CD14-positive monocyte (primary cell): ENCODE data around the gene SIAH1. TPM values are rescaled to one million over a fixed set of nuclear protein-coding genes. Genes with fewer than 3 reads are reported as not detected.

Source experiments
- DNase-seq, 3 donors: peaks; one replicate each; pipeline ENCODE4 v3.0.0-alpha.2; 2011 to 2022
- H2AFZ ChIP-seq: 2 replicates; pipeline ENCODE4 v1.6.0; 2012; ENCODE audit warnings: mild to moderate bottlenecking, low read depth, low read length, inconsistent platforms; ENCODE audit not compliant: insufficient read depth, poor library complexity, severe bottlenecking
- H3K27ac ChIP-seq, 2 donors: 1 replicate in 1 of 2; 2 replicates in 1 of 2; pipeline ENCODE4 v1.5.1; 2012 to 2013; ENCODE audit warnings: low read length in 2 of 2, control low read depth in 1 of 2, inconsistent platforms in 1 of 2, low read depth in 1 of 2, mild to moderate bottlenecking in 1 of 2
- H3K27me3 ChIP-seq, 2 donors: one replicate each; pipeline versions ENCODE4 v1.6.0 to v1.6.1; 2011 to 2013; ENCODE audit warnings: low read length in 2 of 2; ENCODE audit not compliant: control insufficient read depth in 2 of 2, insufficient read depth in 2 of 2
- H3K36me3 ChIP-seq, 2 donors: replicated peaks in 1 of 2; 1 replicate in 1 of 2; 2 replicates in 1 of 2; pipeline versions ENCODE4 v1.5.1 to v1.6.1; 2012 to 2013; ENCODE audit warnings: low read length in 2 of 2, control low read depth in 1 of 2, inconsistent platforms in 1 of 2, mild to moderate bottlenecking in 1 of 2; ENCODE audit not compliant: insufficient read depth in 2 of 2, control insufficient read depth in 1 of 2
- H3K4me1 ChIP-seq, 2 donors: 1 replicate in 1 of 2; 2 replicates in 1 of 2; pipeline versions ENCODE4 v1.5.1 to v1.6.1; 2012 to 2013; ENCODE audit warnings: low read length in 2 of 2, control low read depth in 1 of 2, inconsistent platforms in 1 of 2, mild to moderate bottlenecking in 1 of 2, moderate library complexity in 1 of 2; ENCODE audit not compliant: insufficient read depth in 2 of 2, control insufficient read depth in 1 of 2
- H3K4me2 ChIP-seq: replicated peaks from 2 replicates; pipeline ENCODE3; 2012; ENCODE audit warnings: low read length, moderate library complexity, mild to moderate bottlenecking; ENCODE audit not compliant: poor library complexity, severe bottlenecking; ENCODE audit errors: extremely low read depth
- H3K4me3 ChIP-seq, 3 experiments: fragments of 200-600 bp in 1 of 3; sonication (generic) in 1 of 3; replicated peaks in 1 of 3; 1 replicate in 2 of 3; 2 replicates in 1 of 3; pipeline ENCODE4 v1.5.1; 2011 to 2013; ENCODE audit warnings: low read length in 3 of 3, mild to moderate bottlenecking in 3 of 3, control low read depth in 2 of 3, low read depth in 2 of 3, inconsistent platforms in 1 of 3, moderate library complexity in 1 of 3
- H3K79me2 ChIP-seq: 2 replicates; pipeline ENCODE4 v1.6.0; 2012; ENCODE audit warnings: mild to moderate bottlenecking, control low read depth, inconsistent platforms, low read length, moderate library complexity; ENCODE audit not compliant: insufficient read depth
- H3K9ac ChIP-seq: 2 replicates; pipeline ENCODE4 v1.6.0; 2017; ENCODE audit warnings: low read length, mild to moderate bottlenecking; ENCODE audit not compliant: insufficient read depth, poor library complexity, severe bottlenecking
- H3K9me3 ChIP-seq, 2 donors: replicated peaks in 1 of 2; 1 replicate in 1 of 2; 2 replicates in 1 of 2; pipeline versions ENCODE4 v1.5.1 to v1.6.1; 2012 to 2013; ENCODE audit warnings: low read length in 2 of 2, control low read depth in 1 of 2; ENCODE audit not compliant: control insufficient read depth in 1 of 2, insufficient read depth in 1 of 2
- H4K20me1 ChIP-seq: 2 replicates; pipeline ENCODE4 v1.6.0; 2012; ENCODE audit warnings: mild to moderate bottlenecking, low read length, control low read depth, moderate library complexity; ENCODE audit not compliant: insufficient read depth
- H3K27ac Mint-ChIP-seq, 7 donors: one replicate each; pipeline ENCODE4 v1.8.0; 2020; ENCODE audit warnings: mild to moderate bottlenecking in 7 of 7, mixed read lengths in 7 of 7, moderate library complexity in 6 of 7, inconsistent platforms in 2 of 7
- H3K27me3 Mint-ChIP-seq, 3 donors: one replicate each; pipeline ENCODE4 v1.8.0; 2021 to 2022; ENCODE audit warnings: low read depth in 3 of 3, mild to moderate bottlenecking in 3 of 3, mixed read lengths in 3 of 3, moderate library complexity in 3 of 3, inconsistent platforms in 1 of 3
- H3K36me3 Mint-ChIP-seq, 2 donors: one replicate each; pipeline ENCODE4 v1.8.0; 2020; ENCODE audit warnings: mixed read lengths in 2 of 2, inconsistent platforms in 1 of 2, mild to moderate bottlenecking in 1 of 2
- H3K4me1 Mint-ChIP-seq: one replicate; pipeline ENCODE4 v1.8.0; 2020; ENCODE audit warnings: mild to moderate bottlenecking, mixed read lengths
- H3K4me3 Mint-ChIP-seq, 2 donors: one replicate each; pipeline ENCODE4 v1.8.0; 2020; ENCODE audit warnings: mild to moderate bottlenecking in 2 of 2, mixed read lengths in 2 of 2, moderate library complexity in 1 of 2
- H3K9me3 Mint-ChIP-seq, 7 donors: one replicate each; pipeline ENCODE4 v1.8.0; 2020 to 2022; ENCODE audit warnings: mixed read lengths in 7 of 7, mild to moderate bottlenecking in 6 of 7, moderate library complexity in 6 of 7, inconsistent platforms in 2 of 7
- CTCF ChIP-seq: fragments of 200-600 bp; IDR thresholded peaks from one replicate; pipeline ENCODE4 v1.8.0; 2022; ENCODE audit warnings: antibody characterized with exemption, mild to moderate bottlenecking
- WGBS: methylation state at CpG from one replicate; pipeline ENCODE4 v1.1.5; 2013; ENCODE audit warnings: missing lambda C conversion rate; ENCODE audit not compliant: insufficient coverage; 5-methylcytosine and 5-hydroxymethylcytosine counted together
- intact Hi-C, 2 donors: fragments of 100-400 bp; cut with micrococcal nuclease; formaldehyde crosslinking; loops; one replicate each; pipeline versions ENCODE4 v1.15.0 to v1.15.1; 2023
- polyA plus RNA-seq, 3 donors: library from polyadenylated mRNA; depleted of rRNA in 1 of 3; unstranded in 2 of 3; stranded (reverse) in 1 of 3; fragments of 300-500 nt in 2 of 3; fragments of >200 nt in 1 of 3; fragmentation: Illumina TruSeq in 2 of 3; gene quantifications; 1 replicate in 2 of 3; 2 replicates in 1 of 3; pipeline ENCODE4 v1.2.3, GENCODE V29; 2012 to 2021

The SIAH1 gene
- polyA plus RNA-seq, 3 donors: 4.9 to 11.8 (median 5.6) TPM

- TF ChIP-seq CTCF: no peak
- peak overlapping the region in 2 of 7 donors; percentile 14 to 25 for H3K27ac Mint-ChIP-seq
- 67% methylated on average over 2 of the region's 3 CpGs for WGBS
- peaks cover 9% of the 10 kb centered on the region for H3K4me1 Mint-ChIP-seq
- H3K4me3 Mint-ChIP-seq: no peak overlapping the region
- peaks cover 0 to 5% (median 0%) of the 10 kb centered on the region in 7 donors for H3K9me3 Mint-ChIP-seq
- DNase-seq: no peak
- Histone ChIP-seq H3K36me3 (no peaks in the 10 kb centered on the region), H3K4me3 (no peak overlapping the region), H3K4me1 (peaks cover 9 to 11% of the 10 kb centered on the region in 2 donors), H3K4me2 (no peak overlapping the region), H3K9me3 (no peaks in the 10 kb centered on the region), H3K79me2 (no peaks in the 10 kb centered on the region), H4K20me1 (no peaks in the 10 kb centered on the region), H3K9ac (no peak overlapping the region), H2AFZ (no peak overlapping the region), H3K27ac (no peak overlapping the region), H3K27me3 (no peaks in the 10 kb centered on the region)
- peaks cover 0 to 2% (median 0%) of the 10 kb centered on the region in 3 donors for H3K27me3 Mint-ChIP-seq
- H3K36me3 Mint-ChIP-seq: no peaks in the 10 kb centered on the region
- intact Hi-C loops: no loop called here
Measured at GRCh38 chr16:48395375-48395774, 10.2 kb upstream of the SIAH1 start.

DNA sequence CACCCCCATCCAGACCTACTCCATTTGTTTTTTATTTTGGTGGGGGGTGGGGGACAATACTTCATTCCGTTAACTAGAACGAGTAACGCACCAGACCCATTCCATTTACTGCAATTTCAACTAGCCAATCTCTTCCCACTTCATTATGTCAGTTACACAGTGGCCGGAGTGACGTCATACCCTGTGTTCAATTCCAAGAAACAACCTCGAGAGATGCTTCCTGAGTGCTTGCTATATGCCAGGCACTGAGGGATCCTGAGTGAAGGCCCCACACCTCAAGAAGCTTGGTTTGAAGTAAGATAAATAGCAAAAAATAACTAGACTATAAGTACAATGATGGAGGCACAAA lies 9.1 kb upstream of the SIAH1 start:
- no CpG with 5 or more reads among the region's 6 CpGs for WGBS
- H3K4me3 Mint-ChIP-seq: no peak overlapping the region
- H3K27ac ChIP-seq: no peak overlapping the region

More for the DNA sequence above, 9.1 kb upstream of the SIAH1 start:
- H3K9me3 Mint-ChIP-seq: peaks cover 0 to 3% (median 0%) of the 10 kb centered on the region in 7 donors
- H3K27me3 Mint-ChIP-seq: peaks cover 0 to 2% (median 0%) of the 10 kb centered on the region in 3 donors
- TF ChIP-seq CTCF: no peak
- no peak overlapping the region for H2AFZ ChIP-seq
- H4K20me1 ChIP-seq: no peaks in the 10 kb centered on the region
- no peaks in the 10 kb centered on the region for H3K79me2 ChIP-seq
- intact Hi-C loops: no loop called here
- no peak overlapping the region for H3K9ac ChIP-seq
- H3K4me1 ChIP-seq: peaks cover 9 to 12% of the 10 kb centered on the region in 2 donors
- H3K4me1 Mint-ChIP-seq: peaks cover 9% of the 10 kb centered on the region
- H3K36me3 ChIP-seq: no peaks in the 10 kb centered on the region
- H3K9me3 ChIP-seq: no peaks in the 10 kb centered on the region
- H3K27ac Mint-ChIP-seq: no peak overlapping the region
- H3K4me3 ChIP-seq: no peak overlapping the region
- no peaks in the 10 kb centered on the region for H3K36me3 Mint-ChIP-seq
- H3K27me3 ChIP-seq: no peaks in the 10 kb centered on the region
- H3K4me2 ChIP-seq: no peak overlapping the region
- DNase-seq: no peak
